ENCODE measurements around the gene SPPL3.

GRCh38 chr12:120749256-120749655 is 154.9 kb downstream of the SPPL3 start:
- TF ChIP-seq CTCF (conservative IDR thresholded peaks at IDR 0.05): no peak
- TF ChIP-seq ZFX (IDR thresholded peaks at IDR 0.05): no peak

All from C4-2B (cell line).